Astrocyte of the spinal cord (primary cell): ENCODE data around the gene NAMPT.

Source experiments
- DNase-seq: peaks from one replicate; pipeline ENCODE4 v3.0.0; 2011; ENCODE audit warnings: low read depth, low spot score
- H3K4me3 ChIP-seq: 2 replicates; pipeline ENCODE4 v1.5.1; 2011; ENCODE audit warnings: low read depth, mild to moderate bottlenecking, low read length, moderate library complexity
- in situ Hi-C: cut with HindIII; loops from 2 replicates; pipeline ENCODE4 v1.10.0; 2017; ENCODE audit warnings: low sequenced_read_pairs
- TF ChIP-seq, protein P1 (sequence below): IDR thresholded peaks from 2 replicates; pipeline ENCODE4 v1.5.1; 2012; ENCODE audit warnings: low read depth, mild to moderate bottlenecking, low read length, inconsistent platforms

Gene NAMPT

DNA sequence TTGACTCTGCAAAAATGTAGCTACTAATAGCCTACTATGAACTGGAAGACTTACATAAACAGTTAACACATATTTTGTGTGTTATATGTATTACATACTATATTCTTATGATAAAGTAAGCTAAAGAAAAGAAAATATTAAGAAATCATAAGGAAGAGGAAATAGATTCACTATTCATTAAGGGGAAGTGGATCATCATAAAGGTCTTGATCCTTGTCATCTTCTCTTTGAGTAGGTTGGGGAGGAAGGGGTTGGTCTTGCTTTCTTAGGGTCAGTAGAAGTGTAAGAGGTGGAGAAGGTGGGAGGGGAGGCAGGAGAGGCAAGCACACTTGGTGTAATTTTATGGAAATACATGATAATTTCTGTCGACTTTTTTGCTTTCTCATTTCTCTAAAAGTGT is 81.3 kb downstream of the NAMPT start:
- TF ChIP-seq, protein P1, sequence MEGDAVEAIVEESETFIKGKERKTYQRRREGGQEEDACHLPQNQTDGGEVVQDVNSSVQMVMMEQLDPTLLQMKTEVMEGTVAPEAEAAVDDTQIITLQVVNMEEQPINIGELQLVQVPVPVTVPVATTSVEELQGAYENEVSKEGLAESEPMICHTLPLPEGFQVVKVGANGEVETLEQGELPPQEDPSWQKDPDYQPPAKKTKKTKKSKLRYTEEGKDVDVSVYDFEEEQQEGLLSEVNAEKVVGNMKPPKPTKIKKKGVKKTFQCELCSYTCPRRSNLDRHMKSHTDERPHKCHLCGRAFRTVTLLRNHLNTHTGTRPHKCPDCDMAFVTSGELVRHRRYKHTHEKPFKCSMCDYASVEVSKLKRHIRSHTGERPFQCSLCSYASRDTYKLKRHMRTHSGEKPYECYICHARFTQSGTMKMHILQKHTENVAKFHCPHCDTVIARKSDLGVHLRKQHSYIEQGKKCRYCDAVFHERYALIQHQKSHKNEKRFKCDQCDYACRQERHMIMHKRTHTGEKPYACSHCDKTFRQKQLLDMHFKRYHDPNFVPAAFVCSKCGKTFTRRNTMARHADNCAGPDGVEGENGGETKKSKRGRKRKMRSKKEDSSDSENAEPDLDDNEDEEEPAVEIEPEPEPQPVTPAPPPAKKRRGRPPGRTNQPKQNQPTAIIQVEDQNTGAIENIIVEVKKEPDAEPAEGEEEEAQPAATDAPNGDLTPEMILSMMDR: no peak
- DNase-seq: no peak
- in situ Hi-C loops: no loop called here
- no peak overlapping the region for H3K4me3 ChIP-seq

DNA sequence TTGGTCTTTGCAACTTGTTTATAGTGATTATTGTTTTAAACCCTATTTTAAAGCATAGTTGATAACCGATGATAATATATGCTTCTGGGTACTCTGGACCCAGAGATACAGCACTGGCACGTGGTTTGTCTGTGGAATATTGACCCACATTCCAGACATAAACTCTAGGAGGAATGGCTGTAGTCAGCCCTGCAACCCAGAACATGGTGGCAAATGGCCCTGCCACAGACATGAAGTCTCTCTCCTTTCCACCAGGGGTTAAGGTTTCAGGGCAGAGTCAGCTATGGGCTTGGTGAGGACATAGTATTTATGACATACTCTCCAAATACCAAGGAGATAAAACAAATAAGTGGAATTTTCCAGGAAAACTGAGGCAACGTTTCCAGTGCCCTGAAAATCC is 83.6 kb downstream of the NAMPT start:
- TF ChIP-seq, protein P1: no peak
- H3K4me3 ChIP-seq: no peak overlapping the region
- in situ Hi-C loops: no loop called here
- DNase-seq: no peak

DNA sequence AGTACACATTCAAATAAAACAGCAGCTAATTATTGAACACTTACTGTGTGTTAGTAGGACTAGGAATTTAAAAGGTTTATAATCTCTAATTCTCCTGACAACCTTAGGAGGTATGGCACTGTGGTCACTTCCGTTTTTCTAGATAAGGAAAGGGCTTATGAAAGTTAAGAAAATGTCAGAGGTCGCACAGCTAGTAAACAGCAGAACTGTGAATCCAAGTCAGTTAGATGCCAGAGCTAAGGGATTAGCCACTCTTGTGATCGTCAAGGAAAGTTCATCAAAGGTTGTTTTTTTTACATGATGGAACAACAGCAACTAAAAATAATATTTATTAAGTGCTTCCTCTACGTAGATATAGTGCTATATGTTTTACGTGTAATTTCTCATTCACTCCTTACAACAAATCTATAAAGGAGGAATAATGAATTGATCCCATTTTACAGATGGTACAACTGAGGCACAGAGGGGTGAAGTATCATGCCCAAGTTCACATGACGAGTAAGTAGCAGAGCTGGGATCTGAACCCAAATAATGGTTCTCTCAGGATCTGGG is 84.9 kb downstream of the NAMPT start:
- H3K4me3 ChIP-seq: no peak overlapping the region
- in situ Hi-C loops: no loop called here
- TF ChIP-seq, protein P1: no peak
- no peak for DNase-seq

GRCh38 chr7:106199024-106199423 is 85.8 kb downstream of the NAMPT start:
- H3K4me3 ChIP-seq: no peak overlapping the region
- in situ Hi-C loops: no loop called here
- no peak for DNase-seq
- TF ChIP-seq, protein P1: no peak
